HG03139 (cell line): ENCODE data around the gene SYAP1.
"Not testable (repeated sequence)": the region's sequence is repeated elsewhere in the genome, so short reads cannot be mapped to it uniquely, and the experiment has no call there.

Experiments
- ATAC-seq: cut with Tn5 transposase; IDR thresholded peaks from one replicate; pipeline ENCODE4 v1.9.1; 2021; ENCODE audit not compliant: unreplicated experiment

Gene SYAP1

GRCh38 chrX:16778545-16778944, 59.1 kb downstream of the SYAP1 start:
- ATAC-seq, result no peak

- ATAC-seq, result no peak
These were observed 59.6 kb downstream of the SYAP1 start for GRCh38 chrX:16778993-16779392.

GRCh38 chrX:16779815-16780214, 60.4 kb downstream of the SYAP1 start:
- not testable (repeated sequence) for ATAC-seq

GRCh38 chrX:16783452-16783851, 64.0 kb downstream of the SYAP1 start:
- ATAC-seq, result no peak

GRCh38 chrX:16784440-16784839, 65.0 kb downstream of the SYAP1 start:
- ATAC-seq, result not testable (repeated sequence)

GRCh38 chrX:16785247-16786138, 66.1 kb downstream of the SYAP1 start:
- ATAC-seq, result no peak

- peak; percentile 99 for ATAC-seq
These were observed 66.9 kb downstream of the SYAP1 start, which contains the start of gene TXLNG for GRCh38 chrX:16786139-16786790. TSS of gene TXLNG (plus strand) at chrX:16786466. CDS start at chrX:16786488, 22 bp downstream.

- peak; percentile 3 for ATAC-seq
These were observed 67.7 kb downstream of the SYAP1 start for GRCh38 chrX:16786791-16787735.

- no peak for ATAC-seq
These were observed 69.1 kb downstream of the SYAP1 start for GRCh38 chrX:16788477-16788876.

GRCh38 chrX:16796298-16796697, 76.9 kb downstream of the SYAP1 start:
- ATAC-seq, result no peak

- no peak for ATAC-seq
These were observed 77.9 kb downstream of the SYAP1 start for GRCh38 chrX:16797358-16797757.

GRCh38 chrX:16797841-16798240, 78.4 kb downstream of the SYAP1 start:
- no peak for ATAC-seq

- ATAC-seq, result peak; percentile 54
These were observed 85.6 kb downstream of the SYAP1 start for GRCh38 chrX:16804923-16805464.

GRCh38 chrX:16807548-16807947, 88.1 kb downstream of the SYAP1 start:
- no peak for ATAC-seq

GRCh38 chrX:16807976-16808542, 88.6 kb downstream of the SYAP1 start:
- no peak for ATAC-seq

- no peak for ATAC-seq
These were observed 95.2 kb downstream of the SYAP1 start for GRCh38 chrX:16814597-16814996.
